GM12864 (cell line): ENCODE data around the gene ENHO.

Source experiments
- DNase-seq: peaks from one replicate; pipeline ENCODE4 v3.0.0-alpha.2; 2011; ENCODE audit warnings: low read depth
- H3K4me3 ChIP-seq: 2 replicates; pipeline ENCODE4 v1.5.1; 2011; ENCODE audit warnings: mild to moderate bottlenecking, low read depth, low read length, control low read depth
- CTCF ChIP-seq: IDR thresholded peaks from 2 replicates; pipeline ENCODE4 v1.5.1; 2011; ENCODE audit warnings: low read depth, mild to moderate bottlenecking, moderate library complexity, low read length, control low read depth, inconsistent platforms; ENCODE audit errors: missing control alignments

The ENHO gene

GRCh38 chr9:34506623-34507022 lies 16.2 kb downstream of the ENHO start:
- no peak for DNase-seq
- no peak overlapping the region for H3K4me3 ChIP-seq
- TF ChIP-seq CTCF: no peak

GRCh38 chr9:34505370-34506120 lies 17.2 kb downstream of the ENHO start:
- TF ChIP-seq CTCF: no peak
- no peak for DNase-seq

GRCh38 chr9:34503406-34503805 lies 19.4 kb downstream of the ENHO start:
- TF ChIP-seq CTCF: no peak
- no peak for DNase-seq

More at GRCh38 chr9:34505370-34506120, 17.2 kb downstream of the ENHO start:
- no peak overlapping the region for H3K4me3 ChIP-seq

GRCh38 chr9:34502891-34503290 lies 19.9 kb downstream of the ENHO start:
- H3K4me3 ChIP-seq: no peak overlapping the region
- no peak for DNase-seq
- no peak for TF ChIP-seq CTCF

More at GRCh38 chr9:34503406-34503805, 19.4 kb downstream of the ENHO start:
- H3K4me3 ChIP-seq: no peak overlapping the region

- no peak for TF ChIP-seq CTCF
- no peak for DNase-seq
- no peak overlapping the region for H3K4me3 ChIP-seq
Measured at GRCh38 chr9:34502471-34502870, 20.3 kb downstream of the ENHO start.

GRCh38 chr9:34501889-34502425 lies 20.8 kb downstream of the ENHO start:
- H3K4me3 ChIP-seq: no peak overlapping the region
- no peak for DNase-seq
- peak; percentile 1 for TF ChIP-seq CTCF

- no peak for TF ChIP-seq CTCF
- no peak for DNase-seq
- no peak overlapping the region for H3K4me3 ChIP-seq
Measured at GRCh38 chr9:34501372-34501771, 21.4 kb downstream of the ENHO start.
